MCF 10A (cell line): ENCODE results near the gene PALD1. TPM values are rescaled to one million over a fixed set of nuclear protein-coding genes. Genes with fewer than 3 reads are reported as not detected.
"Not testable (repeated sequence)": the region's sequence is repeated elsewhere in the genome, so short reads cannot be mapped to it uniquely, and the experiment has no call there.

ENCODE experiments used
- BruUV-seq: library from RNA; stranded (reverse); fragments of 400-500 nt; replicated peaks from 2 replicates; lab custom pipeline; 2021; lab: Mats Ljungman, UMichigan
- CTCF ChIA-PET: fragments of 300-600 bp; sonication (Branson Sonifier 250); formaldehyde crosslinking; extraction: SDS; loops from one replicate; lab custom pipeline; 2021; ENCODE audit warnings: antibody characterized with exemption, inconsistent platforms; lab: Yijun Ruan, JAX
- POLR2A ChIA-PET: fragments of 300-600, 350-650 bp; sonication (Branson Sonifier 250); formaldehyde crosslinking; extraction: SDS; loops from one replicate; lab custom pipeline; 2020; ENCODE audit warnings: antibody characterized with exemption, inconsistent platforms; lab: Yijun Ruan, JAX
- DNase-seq: peaks from one replicate; pipeline ENCODE4 v3.0.0-alpha.2; 2018; ENCODE audit not compliant: unreplicated experiment
- H3K27ac Mint-ChIP-seq: one replicate; pipeline ENCODE4 v1.8.0; 2022; ENCODE audit warnings: mild to moderate bottlenecking, low read depth, mixed read lengths; ENCODE audit not compliant: unreplicated experiment
- H3K27me3 Mint-ChIP-seq: one replicate; pipeline ENCODE4 v1.8.0; 2022; ENCODE audit warnings: mixed read lengths; ENCODE audit not compliant: insufficient read depth, unreplicated experiment
- H3K36me3 Mint-ChIP-seq: one replicate; pipeline ENCODE4 v1.8.0; 2022; ENCODE audit warnings: mild to moderate bottlenecking, moderate library complexity, mixed read lengths; ENCODE audit not compliant: insufficient read depth, unreplicated experiment
- H3K4me1 Mint-ChIP-seq: one replicate; pipeline ENCODE4 v1.8.0; 2022; ENCODE audit warnings: mixed read lengths; ENCODE audit not compliant: insufficient read depth, unreplicated experiment
- H3K4me3 Mint-ChIP-seq: one replicate; pipeline ENCODE4 v1.8.0; 2022; ENCODE audit warnings: mild to moderate bottlenecking, moderate library complexity, mixed read lengths; ENCODE audit not compliant: unreplicated experiment
- H3K9me3 Mint-ChIP-seq: one replicate; pipeline ENCODE4 v1.8.0; 2022; ENCODE audit warnings: mixed read lengths; ENCODE audit not compliant: unreplicated experiment
- intact Hi-C: fragments of 100-400 bp; cut with micrococcal nuclease; formaldehyde crosslinking; loops from 2 replicates; pipeline ENCODE4 v1.14.1; 2022
- total RNA-seq: library from RNA; stranded (reverse); gene quantifications from 2 replicates; pipeline ENCODE4 v1.2.3, GENCODE V29; 2022
- TF ChIP-seq, protein P1 (sequence below): fragments of 200-600 bp; IDR thresholded peaks from one replicate; pipeline ENCODE4 v1.8.0; 2022; ENCODE audit warnings: antibody characterized with exemption, mild to moderate bottlenecking; ENCODE audit not compliant: unreplicated experiment

Gene PALD1
- total RNA-seq, 1 experiment from 2014 or later = 0.12 TPM

GRCh38 chr10:70604106-70604505 is 125.5 kb downstream of the PALD1 start:
- H3K36me3 Mint-ChIP-seq = no peaks in the 10 kb centered on the region
- POLR2A ChIA-PET = no interaction called here
- intact Hi-C loops = no loop called here
- BruUV-seq = no TSS peak
- no peaks in the 10 kb centered on the region for H3K9me3 Mint-ChIP-seq
- H3K4me1 Mint-ChIP-seq = no peaks in the 10 kb centered on the region
- TF ChIP-seq, protein P1, sequence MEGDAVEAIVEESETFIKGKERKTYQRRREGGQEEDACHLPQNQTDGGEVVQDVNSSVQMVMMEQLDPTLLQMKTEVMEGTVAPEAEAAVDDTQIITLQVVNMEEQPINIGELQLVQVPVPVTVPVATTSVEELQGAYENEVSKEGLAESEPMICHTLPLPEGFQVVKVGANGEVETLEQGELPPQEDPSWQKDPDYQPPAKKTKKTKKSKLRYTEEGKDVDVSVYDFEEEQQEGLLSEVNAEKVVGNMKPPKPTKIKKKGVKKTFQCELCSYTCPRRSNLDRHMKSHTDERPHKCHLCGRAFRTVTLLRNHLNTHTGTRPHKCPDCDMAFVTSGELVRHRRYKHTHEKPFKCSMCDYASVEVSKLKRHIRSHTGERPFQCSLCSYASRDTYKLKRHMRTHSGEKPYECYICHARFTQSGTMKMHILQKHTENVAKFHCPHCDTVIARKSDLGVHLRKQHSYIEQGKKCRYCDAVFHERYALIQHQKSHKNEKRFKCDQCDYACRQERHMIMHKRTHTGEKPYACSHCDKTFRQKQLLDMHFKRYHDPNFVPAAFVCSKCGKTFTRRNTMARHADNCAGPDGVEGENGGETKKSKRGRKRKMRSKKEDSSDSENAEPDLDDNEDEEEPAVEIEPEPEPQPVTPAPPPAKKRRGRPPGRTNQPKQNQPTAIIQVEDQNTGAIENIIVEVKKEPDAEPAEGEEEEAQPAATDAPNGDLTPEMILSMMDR = no peak
- CTCF ChIA-PET = no interaction called here
- no peaks in the 10 kb centered on the region for H3K27me3 Mint-ChIP-seq
- H3K27ac Mint-ChIP-seq = no peak overlapping the region
- DNase-seq = no peak
- no peak overlapping the region for H3K4me3 Mint-ChIP-seq

DNA sequence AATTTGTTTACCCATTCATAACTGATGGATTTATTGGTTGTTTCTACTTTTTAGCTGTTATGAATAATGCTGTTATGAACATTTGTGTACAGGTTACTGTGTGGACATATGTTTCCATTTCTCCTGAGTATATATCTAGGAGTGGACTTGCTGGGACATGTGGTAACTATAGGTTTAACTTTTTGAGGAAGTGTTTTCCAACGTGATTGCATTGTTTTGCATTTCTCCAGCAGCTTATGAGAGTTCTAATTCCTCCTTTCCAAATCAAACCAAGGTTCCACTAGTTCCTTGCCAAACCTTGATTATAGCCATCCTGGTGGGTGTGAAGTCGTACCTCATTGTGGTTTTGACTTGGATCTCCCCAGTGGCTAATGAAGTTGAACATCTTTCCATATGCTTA is 126.6 kb downstream of the PALD1 start:
- no peak for DNase-seq
- intact Hi-C loops = no loop called here
- ChIA-PET POLR2A (interaction anchor here (0.7 kb wide), 1 partner anchor 83 kb away, joined by 4 read pairs; no protein-coding TSS in a partner anchor), CTCF (interaction anchor here (0.6 to 1.0 kb wide), 2 partner anchors 54 to 56 kb away, joined by 3 to 6 read pairs; no protein-coding TSS in a partner anchor)
- no peak overlapping the region for H3K4me3 Mint-ChIP-seq
- TF ChIP-seq, protein P1 = no peak
- no peaks in the 10 kb centered on the region for H3K27me3 Mint-ChIP-seq
- H3K9me3 Mint-ChIP-seq = no peaks in the 10 kb centered on the region
- no peaks in the 10 kb centered on the region for H3K36me3 Mint-ChIP-seq
- H3K27ac Mint-ChIP-seq = no peak overlapping the region
- BruUV-seq = no TSS peak
- H3K4me1 Mint-ChIP-seq = no peaks in the 10 kb centered on the region

DNA sequence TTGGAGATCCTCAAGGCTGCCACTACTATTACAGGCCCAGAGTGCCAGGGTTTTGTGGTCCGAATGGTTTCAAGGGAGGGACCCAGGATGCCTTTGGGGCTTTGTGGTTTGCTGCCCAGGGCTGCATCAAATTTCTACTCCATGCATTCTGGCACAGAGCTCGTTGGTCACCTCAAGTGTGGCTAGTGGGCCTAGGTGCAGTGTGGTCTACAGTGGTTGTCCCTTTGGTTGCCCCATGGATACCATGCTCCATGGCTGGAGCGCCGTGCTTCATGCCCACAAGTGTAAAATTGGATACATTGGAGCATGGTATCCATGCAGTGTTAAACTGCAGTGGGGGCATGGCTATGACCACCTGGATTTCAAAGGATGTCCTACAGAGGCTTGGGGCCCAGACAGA is 129.4 kb downstream of the PALD1 start:
- intact Hi-C loops = no loop called here
- no peaks in the 10 kb centered on the region for H3K36me3 Mint-ChIP-seq
- no peaks in the 10 kb centered on the region for H3K27me3 Mint-ChIP-seq
- ChIA-PET POLR2A (no interaction called here), CTCF (no interaction called here)
- TF ChIP-seq, protein P1 = no peak
- H3K4me3 Mint-ChIP-seq = no peak overlapping the region
- no TSS peak for BruUV-seq
- H3K9me3 Mint-ChIP-seq = no peaks in the 10 kb centered on the region
- H3K27ac Mint-ChIP-seq = no peak overlapping the region
- H3K4me1 Mint-ChIP-seq = no peaks in the 10 kb centered on the region
- no peak for DNase-seq

DNA sequence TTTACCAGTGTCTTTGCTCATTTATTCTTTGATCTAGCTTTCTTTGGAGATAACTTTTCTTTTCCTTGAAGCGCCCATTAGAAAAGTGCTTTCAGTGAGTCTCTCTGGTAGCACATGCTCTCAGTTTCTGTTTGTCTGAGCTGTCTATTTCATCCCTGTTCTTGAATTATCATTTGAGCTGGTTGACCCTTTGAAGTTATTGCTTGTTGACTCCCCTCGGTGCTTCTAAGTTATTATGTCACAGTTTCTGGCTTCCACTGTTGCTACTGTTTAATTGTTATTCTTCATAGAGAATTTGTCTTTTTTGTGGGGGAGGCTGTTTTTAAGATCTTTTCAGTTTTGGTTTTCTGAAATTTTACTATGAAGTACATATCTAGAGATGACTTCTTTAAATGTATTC is 135.4 kb downstream of the PALD1 start:
- H3K27ac Mint-ChIP-seq = no peak overlapping the region
- H3K27me3 Mint-ChIP-seq = no peaks in the 10 kb centered on the region
- BruUV-seq = no TSS peak
- peaks cover 10% of the 10 kb centered on the region for H3K4me1 Mint-ChIP-seq
- H3K36me3 Mint-ChIP-seq = no peaks in the 10 kb centered on the region
- TF ChIP-seq, protein P1 = no peak
- intact Hi-C loops = no loop called here
- DNase-seq = no peak
- ChIA-PET POLR2A (interaction anchor here (0.6 kb wide), 1 partner anchor 8 kb away, joined by 3 read pairs; no protein-coding TSS in a partner anchor), CTCF (interaction anchor here (0.7 kb wide), 1 partner anchor 21 kb away, joined by 3 read pairs; no protein-coding TSS in a partner anchor)
- no peak overlapping the region for H3K4me3 Mint-ChIP-seq
- H3K9me3 Mint-ChIP-seq = peaks cover 8% of the 10 kb centered on the region

DNA sequence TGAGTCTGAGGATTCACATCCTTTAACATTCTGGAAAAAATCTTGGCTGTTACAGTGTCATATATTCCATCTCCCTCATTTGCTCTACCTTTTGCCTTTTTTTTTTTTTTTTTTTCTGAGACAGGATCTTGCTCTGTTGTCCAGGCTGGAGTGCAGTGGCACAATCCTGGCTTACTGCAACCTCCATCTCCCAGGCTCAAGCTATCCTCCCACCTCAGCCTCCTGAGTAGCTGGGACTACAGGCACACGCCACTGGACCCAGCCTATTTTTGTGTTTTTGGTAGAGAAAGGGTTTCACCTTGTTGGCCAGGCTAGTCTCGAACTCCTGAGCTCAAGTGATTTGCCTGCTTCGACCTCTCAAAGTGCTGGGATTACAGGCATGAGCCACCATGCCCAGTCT is 135.8 kb downstream of the PALD1 start:
- intact Hi-C loops, BruUV-seq, H3K9me3 Mint-ChIP-seq, H3K27ac Mint-ChIP-seq, H3K36me3 Mint-ChIP-seq, DNase-seq, CTCF ChIA-PET, H3K27me3 Mint-ChIP-seq, H3K4me3 Mint-ChIP-seq: not testable (repeated sequence)
- H3K4me1 Mint-ChIP-seq = peaks cover 10% of the 10 kb centered on the region
- POLR2A ChIA-PET = interaction anchor here (0.6 kb wide), 1 partner anchor 8 kb away, joined by 3 read pairs; no protein-coding TSS in a partner anchor
